ENCODE measurements around the gene KIAA1328.

DNA sequence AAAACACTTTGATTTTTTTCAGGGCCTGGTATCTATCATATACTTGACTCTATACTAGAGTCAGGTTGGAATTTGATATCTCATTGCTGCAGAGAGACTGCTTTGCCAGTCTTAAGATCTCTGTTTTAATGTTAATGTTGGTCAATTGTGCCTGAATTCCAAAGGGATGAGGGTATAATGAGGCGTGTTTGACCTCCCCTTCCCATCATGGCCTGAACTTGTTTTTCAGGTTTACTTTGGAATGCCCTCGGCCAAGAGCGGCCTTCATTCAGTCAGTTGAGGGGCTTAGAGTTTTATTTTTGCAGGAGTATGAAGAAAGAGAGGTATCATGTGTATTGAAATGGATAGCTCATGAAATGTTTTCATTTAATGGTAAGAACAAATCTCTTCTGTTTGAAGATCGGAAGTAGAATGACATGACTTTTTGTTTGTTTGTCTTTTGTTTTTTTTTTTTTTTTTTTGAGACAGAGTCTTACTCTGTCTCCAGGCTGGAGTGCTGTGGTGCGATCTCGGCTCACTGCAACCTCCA lies 119.0 kb downstream of the KIAA1328 start:
- TF ChIP-seq, protein P1, sequence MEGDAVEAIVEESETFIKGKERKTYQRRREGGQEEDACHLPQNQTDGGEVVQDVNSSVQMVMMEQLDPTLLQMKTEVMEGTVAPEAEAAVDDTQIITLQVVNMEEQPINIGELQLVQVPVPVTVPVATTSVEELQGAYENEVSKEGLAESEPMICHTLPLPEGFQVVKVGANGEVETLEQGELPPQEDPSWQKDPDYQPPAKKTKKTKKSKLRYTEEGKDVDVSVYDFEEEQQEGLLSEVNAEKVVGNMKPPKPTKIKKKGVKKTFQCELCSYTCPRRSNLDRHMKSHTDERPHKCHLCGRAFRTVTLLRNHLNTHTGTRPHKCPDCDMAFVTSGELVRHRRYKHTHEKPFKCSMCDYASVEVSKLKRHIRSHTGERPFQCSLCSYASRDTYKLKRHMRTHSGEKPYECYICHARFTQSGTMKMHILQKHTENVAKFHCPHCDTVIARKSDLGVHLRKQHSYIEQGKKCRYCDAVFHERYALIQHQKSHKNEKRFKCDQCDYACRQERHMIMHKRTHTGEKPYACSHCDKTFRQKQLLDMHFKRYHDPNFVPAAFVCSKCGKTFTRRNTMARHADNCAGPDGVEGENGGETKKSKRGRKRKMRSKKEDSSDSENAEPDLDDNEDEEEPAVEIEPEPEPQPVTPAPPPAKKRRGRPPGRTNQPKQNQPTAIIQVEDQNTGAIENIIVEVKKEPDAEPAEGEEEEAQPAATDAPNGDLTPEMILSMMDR (IDR thresholded peaks at IDR 0.05) = no peak
- TF ChIP-seq POLR2AphosphoS5 (IDR thresholded peaks at IDR 0.05) = no peak
